Thyroid gland (tissue), 4 donors: ENCODE measurements around the gene GJB3. TPM values are rescaled to one million over a fixed set of nuclear protein-coding genes. Genes with fewer than 3 reads are reported as not detected.

Experiments
- DNase-seq, 2 donors: peaks; one replicate each; pipeline ENCODE4 v3.0.0-alpha.2; 2019
- H3K27ac ChIP-seq, 3 donors: fragments of 200-600 bp; sonication (generic); 1 replicate in 2 of 3; 2 replicates in 1 of 3; pipeline ENCODE4 v1.5.1; 2016 to 2019; ENCODE audit warnings: mild to moderate bottlenecking in 1 of 3, moderate library complexity in 1 of 3
- H3K27me3 ChIP-seq: fragments of 200-600 bp; sonication (generic); one replicate; pipeline ENCODE4 v1.5.1; 2019
- H3K36me3 ChIP-seq, 2 donors: fragments of 200-600 bp; sonication (generic); one replicate each; pipeline ENCODE4 v1.5.1; 2016 to 2019
- H3K4me1 ChIP-seq, 2 donors: fragments of 200-600 bp; sonication (generic); one replicate each; pipeline ENCODE4 v1.5.1; 2017 to 2019
- H3K4me3 ChIP-seq, 3 donors: fragments of 200-600 bp; sonication (generic); replicated peaks in 1 of 3; 1 replicate in 2 of 3; 2 replicates in 1 of 3; pipeline ENCODE4 v1.5.1; 2016; ENCODE audit warnings: mild to moderate bottlenecking in 1 of 3
- H3K9me3 ChIP-seq: fragments of 200-600 bp; sonication (generic); one replicate; pipeline ENCODE4 v1.5.1; 2017
- POLR2A ChIP-seq, 2 donors: fragments of 450-650 bp; IDR thresholded peaks; one replicate each; pipeline ENCODE4 v1.6.1; 2017; ENCODE audit warnings: antibody characterized with exemption in 2 of 2, mild to moderate bottlenecking in 2 of 2, moderate library complexity in 1 of 2
- WGBS, 2 donors: methylation state at CpG; one replicate each; pipeline ENCODE4 v1.1.5; 2017; 5-methylcytosine and 5-hydroxymethylcytosine counted together
- intact Hi-C: fragments of 100-400 bp; cut with DNase I; formaldehyde crosslinking; loops from one replicate; pipeline ENCODE4 v1.15.1; 2023
- total RNA-seq, 4 donors: library from RNA; depleted of rRNA; stranded (reverse); fragments of >200 nt; gene quantifications; one replicate each; pipeline ENCODE4 v1.2.3, GENCODE V29; 2016
- TF ChIP-seq, protein P1 (sequence below), 6 experiments: fragments of 200-600 bp in 3 of 6; fragments of 450-650 bp in 3 of 6; sonication (generic) in 3 of 6; IDR thresholded peaks; one replicate each; pipeline ENCODE4 v1.5.1; 2016 to 2019; ENCODE audit warnings: antibody characterized with exemption in 6 of 6, mild to moderate bottlenecking in 2 of 6, inconsistent platforms in 1 of 6, moderate library complexity in 1 of 6

GJB3 gene
- total RNA-seq, 4 donors from 2014 or later = 0.49 to 0.54 TPM; not detected in 2

DNA sequence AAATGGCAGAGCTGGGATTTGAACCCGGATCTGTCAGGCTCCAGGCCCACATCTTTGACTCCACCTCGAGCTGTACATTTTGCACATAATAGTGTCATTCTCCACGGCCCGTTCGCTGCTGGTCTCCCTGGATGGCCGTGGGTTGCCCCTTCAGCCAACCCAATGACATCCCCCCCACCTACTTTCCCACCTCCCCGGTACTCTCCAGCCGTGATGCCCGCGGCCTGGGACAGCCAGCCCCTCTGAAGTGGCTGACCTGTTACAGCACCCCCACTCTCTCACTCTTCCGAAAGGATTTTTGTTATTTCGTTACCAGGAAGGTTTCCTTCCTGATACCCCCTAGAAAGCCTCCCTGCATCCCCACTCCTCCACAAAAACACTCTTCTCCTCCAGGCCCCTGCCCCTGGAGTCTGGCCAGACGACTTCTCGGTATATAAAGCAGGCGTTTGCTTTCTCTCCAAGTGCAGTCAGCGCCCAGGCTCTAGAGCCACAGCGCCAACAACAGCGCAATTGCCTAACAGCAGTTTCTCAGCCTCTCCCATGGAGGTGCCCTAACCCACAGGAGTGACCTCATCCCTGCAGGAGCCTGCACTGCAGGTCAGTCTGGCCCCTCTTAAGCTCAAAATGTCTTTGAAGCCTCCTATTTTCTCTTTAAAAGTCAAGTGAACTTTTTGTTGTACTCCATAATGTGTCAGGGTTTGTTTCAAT, 40.7 kb upstream of the GJB3 start:
- H3K4me1 ChIP-seq = no peaks in the 10 kb centered on the region

DNA sequence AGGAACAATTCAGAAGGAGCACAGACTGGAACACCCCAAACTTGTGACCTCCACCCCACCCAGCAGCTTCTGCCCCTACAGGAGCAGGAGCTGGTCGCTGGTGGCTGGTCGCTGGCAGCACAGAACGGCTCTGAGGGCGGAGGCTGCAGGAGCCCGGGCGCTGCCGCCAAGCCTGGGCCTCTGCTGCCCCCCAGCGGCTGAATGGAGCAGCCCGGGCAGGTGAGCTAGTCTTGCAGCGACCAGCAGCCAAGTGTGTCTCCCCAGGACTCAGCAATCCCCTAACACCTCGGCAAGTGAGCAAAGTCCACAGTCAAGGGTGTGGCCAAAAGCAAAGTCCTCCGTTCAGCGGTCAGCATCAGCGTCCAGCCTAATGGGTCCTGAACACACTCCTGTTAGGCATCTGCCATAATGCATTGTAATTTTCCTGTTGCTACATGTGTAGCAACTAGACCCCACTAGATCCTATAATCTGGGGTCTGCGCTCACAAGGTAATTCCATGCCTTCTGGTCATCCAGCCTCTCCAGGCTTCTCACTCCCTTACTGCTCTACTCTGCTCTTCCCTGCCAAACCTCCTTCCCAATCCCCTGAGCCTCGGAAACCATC, 38.2 kb upstream of the GJB3 start:
- no peak overlapping the region for H3K27ac ChIP-seq
- WGBS, 2 donors = 11 to 16% methylated on average over 10 to 14 of the region's 16 CpGs
- H3K4me3 ChIP-seq = no peak overlapping the region
- intact Hi-C loops = no loop called here
- no peaks in the 10 kb centered on the region for H3K9me3 ChIP-seq
- DNase-seq = peak; percentile 71 to 80
- TF ChIP-seq POLR2A (IDR thresholded peaks at IDR 0.05) = no peak
- TF ChIP-seq, protein P1, sequence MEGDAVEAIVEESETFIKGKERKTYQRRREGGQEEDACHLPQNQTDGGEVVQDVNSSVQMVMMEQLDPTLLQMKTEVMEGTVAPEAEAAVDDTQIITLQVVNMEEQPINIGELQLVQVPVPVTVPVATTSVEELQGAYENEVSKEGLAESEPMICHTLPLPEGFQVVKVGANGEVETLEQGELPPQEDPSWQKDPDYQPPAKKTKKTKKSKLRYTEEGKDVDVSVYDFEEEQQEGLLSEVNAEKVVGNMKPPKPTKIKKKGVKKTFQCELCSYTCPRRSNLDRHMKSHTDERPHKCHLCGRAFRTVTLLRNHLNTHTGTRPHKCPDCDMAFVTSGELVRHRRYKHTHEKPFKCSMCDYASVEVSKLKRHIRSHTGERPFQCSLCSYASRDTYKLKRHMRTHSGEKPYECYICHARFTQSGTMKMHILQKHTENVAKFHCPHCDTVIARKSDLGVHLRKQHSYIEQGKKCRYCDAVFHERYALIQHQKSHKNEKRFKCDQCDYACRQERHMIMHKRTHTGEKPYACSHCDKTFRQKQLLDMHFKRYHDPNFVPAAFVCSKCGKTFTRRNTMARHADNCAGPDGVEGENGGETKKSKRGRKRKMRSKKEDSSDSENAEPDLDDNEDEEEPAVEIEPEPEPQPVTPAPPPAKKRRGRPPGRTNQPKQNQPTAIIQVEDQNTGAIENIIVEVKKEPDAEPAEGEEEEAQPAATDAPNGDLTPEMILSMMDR (IDR thresholded peaks at IDR 0.05) = peak; percentile 55 to 98 (median 78)
- H3K36me3 ChIP-seq = no peaks in the 10 kb centered on the region
- H3K4me1 ChIP-seq = no peaks in the 10 kb centered on the region
- no peaks in the 10 kb centered on the region for H3K27me3 ChIP-seq

More for the DNA sequence above, 40.7 kb upstream of the GJB3 start:
- intact Hi-C loops = no loop called here
- no peak overlapping the region for H3K27ac ChIP-seq
- TF ChIP-seq POLR2A (IDR thresholded peaks at IDR 0.05) = no peak
- TF ChIP-seq, protein P1 (IDR thresholded peaks at IDR 0.05) = no peak
- DNase-seq = no peak
- no peaks in the 10 kb centered on the region for H3K36me3 ChIP-seq
- no peaks in the 10 kb centered on the region for H3K9me3 ChIP-seq
- no peaks in the 10 kb centered on the region for H3K27me3 ChIP-seq
- H3K4me3 ChIP-seq = no peak overlapping the region
- 27 to 34% methylated on average over 18 of the region's 18 CpGs for WGBS, 2 donors

DNA sequence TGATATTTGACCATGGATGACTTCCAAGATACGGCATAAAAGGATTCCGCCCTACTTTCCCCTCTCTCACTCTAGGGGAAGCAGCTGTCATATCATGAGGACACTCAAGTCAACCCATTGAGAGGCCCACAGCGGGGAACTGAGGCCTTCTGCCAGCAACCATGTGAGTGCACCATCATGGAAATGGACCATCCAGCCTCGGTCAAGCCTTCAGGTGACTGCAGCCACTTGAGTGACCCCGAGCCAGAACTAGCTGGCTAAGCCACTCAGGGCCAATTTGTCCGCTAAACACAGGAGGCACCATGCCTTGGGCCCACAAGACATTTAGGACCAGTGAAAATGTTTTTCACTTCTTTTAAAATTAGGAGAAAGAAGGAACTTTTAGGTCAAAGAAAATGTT, 37.2 kb upstream of the GJB3 start:
- no peaks in the 10 kb centered on the region for H3K9me3 ChIP-seq
- WGBS, 2 donors = 71 to 72% methylated on average over 6 of the region's 6 CpGs
- no peaks in the 10 kb centered on the region for H3K4me1 ChIP-seq
- no peak overlapping the region for H3K27ac ChIP-seq
- no peak overlapping the region for H3K4me3 ChIP-seq
- no peak for DNase-seq
- intact Hi-C loops = no loop called here
- no peaks in the 10 kb centered on the region for H3K27me3 ChIP-seq
- no peaks in the 10 kb centered on the region for H3K36me3 ChIP-seq
- TF ChIP-seq POLR2A (IDR thresholded peaks at IDR 0.05) = no peak
- TF ChIP-seq, protein P1 (IDR thresholded peaks at IDR 0.05) = no peak

DNA sequence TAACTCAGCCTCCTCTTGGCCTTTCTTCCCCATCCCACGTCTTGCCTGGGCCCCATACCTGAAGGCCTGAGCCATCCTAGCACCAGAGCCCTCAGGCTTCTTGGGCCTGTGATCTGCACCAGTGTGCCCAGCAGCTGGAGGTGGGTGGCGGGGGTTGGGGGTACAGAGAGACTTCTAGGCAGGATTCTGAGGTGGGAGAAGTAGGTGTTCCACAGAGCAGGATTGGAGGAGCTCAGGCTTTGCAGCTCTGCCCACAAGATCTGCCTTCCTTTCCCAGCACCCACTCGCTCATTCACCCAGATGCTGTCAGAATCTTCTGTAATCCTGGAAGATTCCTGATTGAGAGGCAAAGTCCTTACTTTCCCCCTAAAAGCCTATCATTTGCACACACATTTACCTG, 36.2 kb upstream of the GJB3 start:
- Histone ChIP-seq H3K27ac (no peak overlapping the region), H3K4me1 (no peaks in the 10 kb centered on the region), H3K9me3 (no peaks in the 10 kb centered on the region), H3K36me3 (no peaks in the 10 kb centered on the region), H3K4me3 (no peak overlapping the region), H3K27me3 (no peaks in the 10 kb centered on the region)
- no peak for TF ChIP-seq POLR2A (IDR thresholded peaks at IDR 0.05)
- TF ChIP-seq, protein P1 (IDR thresholded peaks at IDR 0.05) = no peak
- WGBS, 2 donors = 72 to 74% methylated on average over 3 of the region's 3 CpGs
- intact Hi-C loops = no loop called here
- no peak for DNase-seq

DNA sequence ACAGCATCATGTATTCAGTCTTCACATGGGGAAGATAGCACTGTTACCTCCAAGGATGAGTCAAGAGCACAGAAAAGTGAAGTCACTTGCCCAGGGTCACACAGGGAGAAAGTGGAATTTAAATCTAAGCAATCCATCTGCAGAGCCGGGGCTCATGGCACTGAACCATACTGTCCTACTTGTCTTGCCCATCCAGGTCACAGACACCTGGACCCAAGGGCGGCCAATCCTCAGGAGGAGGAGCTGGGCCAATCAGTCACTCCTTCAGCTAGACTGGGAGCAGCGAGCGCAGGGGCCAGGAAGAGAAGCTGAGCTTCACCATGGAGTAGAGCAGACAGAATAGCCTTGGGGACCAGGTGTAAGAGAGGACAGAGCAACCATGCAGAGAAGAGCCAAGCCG, 35.3 kb upstream of the GJB3 start:
- Histone ChIP-seq H3K4me3 (no peak overlapping the region), H3K9me3 (no peaks in the 10 kb centered on the region), H3K36me3 (no peaks in the 10 kb centered on the region), H3K27ac (no peak overlapping the region), H3K4me1 (no peaks in the 10 kb centered on the region), H3K27me3 (no peaks in the 10 kb centered on the region)
- DNase-seq = no peak
- intact Hi-C loops = no loop called here
- WGBS, 2 donors = 71 to 72% methylated on average over 4 to 5 of the region's 5 CpGs
- TF ChIP-seq, protein P1 (IDR thresholded peaks at IDR 0.05) = no peak
- TF ChIP-seq POLR2A (IDR thresholded peaks at IDR 0.05) = no peak
